GM19351 (cell line): Measurements from ENCODE around the gene MS4A6A.
"Not testable (repeated sequence)": the region's sequence is repeated elsewhere in the genome, so short reads cannot be mapped to it uniquely, and the experiment has no call there.

Source experiments
- ATAC-seq: cut with Tn5 transposase; IDR thresholded peaks from one replicate; pipeline ENCODE4 v1.9.1; 2021; ENCODE audit warnings: mild to moderate bottlenecking, moderate library complexity; ENCODE audit not compliant: unreplicated experiment

The MS4A6A gene

GRCh38 chr11:60182541-60183330, at the start of gene MS4A6A:
TSS of gene MS4A6A (minus strand) at chr11:60183083. CDS start at chr11:60181727, 1,356 bp downstream.
- ATAC-seq, result no peak

GRCh38 chr11:60230681-60231080, 47.8 kb upstream of the MS4A6A start:
- no peak for ATAC-seq

GRCh38 chr11:60222141-60222540, 39.3 kb upstream of the MS4A6A start:
- ATAC-seq, result no peak

GRCh38 chr11:60221692-60222091, 38.8 kb upstream of the MS4A6A start:
- ATAC-seq, result no peak

- no peak for ATAC-seq
Measured at GRCh38 chr11:60221181-60221580, 38.3 kb upstream of the MS4A6A start.

GRCh38 chr11:60214386-60214785, 31.5 kb upstream of the MS4A6A start:
- no peak for ATAC-seq

- no peak for ATAC-seq
Measured at GRCh38 chr11:60211206-60211605, 28.3 kb upstream of the MS4A6A start.

- no peak for ATAC-seq
Measured at GRCh38 chr11:60209977-60210376, 27.1 kb upstream of the MS4A6A start.

- ATAC-seq, result no peak
Measured at GRCh38 chr11:60208951-60209350, 26.1 kb upstream of the MS4A6A start.

GRCh38 chr11:60208146-60208895, 25.4 kb upstream of the MS4A6A start:
- ATAC-seq, result no peak

GRCh38 chr11:60206616-60207015, 23.7 kb upstream of the MS4A6A start:
- ATAC-seq, result no peak

GRCh38 chr11:60204922-60205321, 22.0 kb upstream of the MS4A6A start:
- peak; percentile 74 for ATAC-seq

GRCh38 chr11:60201334-60201733, 18.5 kb upstream of the MS4A6A start:
- ATAC-seq, result not testable (repeated sequence)

- no peak for ATAC-seq
Measured at GRCh38 chr11:60197442-60197841, 14.6 kb upstream of the MS4A6A start.

- peak; percentile 56 for ATAC-seq
Measured at GRCh38 chr11:60195923-60196368, 13.1 kb upstream of the MS4A6A start.

GRCh38 chr11:60194511-60194910, 11.6 kb upstream of the MS4A6A start:
- ATAC-seq, result no peak

GRCh38 chr11:60193687-60194433, 11.0 kb upstream of the MS4A6A start:
- ATAC-seq, result peak; percentile 96

- not testable (repeated sequence) for ATAC-seq
Measured at GRCh38 chr11:60192564-60192963, 9.7 kb upstream of the MS4A6A start.

- not testable (repeated sequence) for ATAC-seq
Measured at GRCh38 chr11:60188481-60188880, 5.6 kb upstream of the MS4A6A start.

- ATAC-seq, result not testable (repeated sequence)
Measured at GRCh38 chr11:60186128-60186527, 3.2 kb upstream of the MS4A6A start.

GRCh38 chr11:60185512-60185827, 2.6 kb upstream of the MS4A6A start:
- peak; percentile 36 for ATAC-seq
